H1 (cell line): Measurements from ENCODE around the gene GBE1. TPM values are rescaled to one million over a fixed set of nuclear protein-coding genes. Genes with fewer than 3 reads are reported as not detected.

Experiments used
- CTCF ChIA-PET: fragments of 300-600 bp; sonication (Branson Sonifier 250); formaldehyde crosslinking; loops from one replicate; lab custom pipeline; 2021; ENCODE audit not compliant: partially characterized antibody; lab: Charles Lee
- POLR2A ChIA-PET: fragments of 300-600 bp; sonication (Branson Sonifier 250); formaldehyde crosslinking; loops from one replicate; lab custom pipeline; 2021; ENCODE audit warnings: inconsistent platforms; ENCODE audit not compliant: partially characterized antibody; lab: Charles Lee
- DNase-seq, 2 experiments: peaks; one replicate each; pipeline versions ENCODE4 v3.0.0 to v3.0.0-alpha.2; 2010 to 2022; ENCODE audit warnings: low spot score in 2 of 2, low read depth in 1 of 2, mixed read lengths in 1 of 2
- FAIRE-seq: peaks from 2 replicates; lab custom pipeline; 2011; peaks lifted over from hg19 to GRCh38; lab: Jason Lieb, UNC
- H2AFZ ChIP-seq: 2 replicates; pipeline ENCODE4 v1.8.1; 2012; ENCODE audit warnings: low read length, inconsistent platforms
- H2AK5ac ChIP-seq: 2 replicates; pipeline ENCODE4 v1.6.1; 2013; ENCODE audit warnings: low read depth, low read length
- H2BK120ac ChIP-seq: replicated peaks from 2 replicates; pipeline ENCODE3; 2013; ENCODE audit warnings: low read depth, low read length, inconsistent platforms
- H2BK12ac ChIP-seq: 2 replicates; pipeline ENCODE4 v1.6.1; 2013; ENCODE audit warnings: low read depth, low read length
- H2BK15ac ChIP-seq: 2 replicates; pipeline ENCODE4 v1.6.1; 2013; ENCODE audit warnings: low read length
- H2BK20ac ChIP-seq: 2 replicates; pipeline ENCODE4 v1.6.1; 2013; ENCODE audit warnings: low read length
- H2BK5ac ChIP-seq: 2 replicates; pipeline ENCODE4 v1.6.1; 2013; ENCODE audit warnings: low read depth, low read length
- H3K14ac ChIP-seq: 2 replicates; pipeline ENCODE4 v1.6.1; 2013; ENCODE audit warnings: inconsistent platforms; ENCODE audit not compliant: insufficient read length
- H3K18ac ChIP-seq: 2 replicates; pipeline ENCODE4 v1.6.1; 2013; ENCODE audit warnings: low read length; ENCODE audit errors: extremely low read depth
- H3K23ac ChIP-seq: 2 replicates; pipeline ENCODE4 v1.6.1; 2013; ENCODE audit warnings: inconsistent platforms; ENCODE audit not compliant: insufficient read length
- H3K23me2 ChIP-seq: 2 replicates; pipeline ENCODE4 v1.6.1; 2013; ENCODE audit warnings: low read depth, low read length
- H3K27ac ChIP-seq: 2 replicates; pipeline ENCODE4 v1.6.1; 2011; ENCODE audit warnings: low read depth, low read length, inconsistent platforms
- H3K27me3 ChIP-seq, 4 experiments: replicated peaks in 1 of 4; 1 replicate in 1 of 4; 2 replicates in 3 of 4; pipeline versions ENCODE4 v1.6.1 to v1.8.1; 2011 to 2013; ENCODE audit warnings: low read length in 3 of 4, mild to moderate bottlenecking in 3 of 4, inconsistent platforms in 2 of 4, mixed read lengths in 2 of 4, moderate library complexity in 1 of 4; ENCODE audit not compliant: control insufficient read depth in 3 of 4, insufficient read depth in 3 of 4; ENCODE audit errors: extremely low read depth in 1 of 4
- H3K36me3 ChIP-seq, 4 experiments: 2 replicates each; pipeline versions ENCODE4 v1.6.1 to v1.8.1; 2011 to 2013; ENCODE audit warnings: mild to moderate bottlenecking in 4 of 4, low read length in 3 of 4, moderate library complexity in 2 of 4, control low read depth in 1 of 4, inconsistent platforms in 1 of 4; ENCODE audit not compliant: insufficient read depth in 4 of 4, control insufficient read depth in 2 of 4
- H3K4ac ChIP-seq: replicated peaks from 2 replicates; pipeline ENCODE3; 2013; ENCODE audit warnings: low read length, low read depth, mixed read lengths, inconsistent platforms; ENCODE audit not compliant: insufficient read length
- H3K4me1 ChIP-seq, 4 experiments: replicated peaks in 1 of 4; 1 replicate in 1 of 4; 2 replicates in 3 of 4; pipeline versions ENCODE4 v1.6.1 to v1.8.1; 2011 to 2013; ENCODE audit warnings: low read length in 3 of 4, inconsistent platforms in 2 of 4, mixed read lengths in 1 of 4; ENCODE audit not compliant: insufficient read depth in 4 of 4, control insufficient read depth in 3 of 4
- H3K4me2 ChIP-seq, 2 experiments: 2 replicates each; pipeline versions ENCODE4 v1.6.1 to v1.8.1; 2011 to 2013; ENCODE audit warnings: low read depth in 2 of 2, low read length in 2 of 2, control low read depth in 1 of 2, inconsistent platforms in 1 of 2, mild to moderate bottlenecking in 1 of 2; ENCODE audit not compliant: insufficient read depth in 1 of 2
- H3K4me3 ChIP-seq, 4 experiments: fragments of 200-600, 300-600 bp in 1 of 4; sonication (generic), shearing (Covaris generic), sonication (Bioruptor Twin) in 1 of 4; 2 replicates each; pipeline versions ENCODE4 v1.5.1 to v1.8.1; 2011 to 2016; ENCODE audit warnings: low read length in 4 of 4, low read depth in 3 of 4, control low read depth in 2 of 4, inconsistent platforms in 2 of 4, mild to moderate bottlenecking in 2 of 4, mixed read lengths in 1 of 4, moderate library complexity in 1 of 4; ENCODE audit not compliant: insufficient read depth in 2 of 4; ENCODE audit errors: extremely low read depth in 1 of 4
- H3K56ac ChIP-seq: replicated peaks from 2 replicates; pipeline ENCODE3; 2013; ENCODE audit warnings: low read depth, mild to moderate bottlenecking, mixed read lengths, low read length, inconsistent platforms; ENCODE audit not compliant: insufficient read length
- H3K79me1 ChIP-seq: 2 replicates; pipeline ENCODE4 v1.6.1; 2013; ENCODE audit warnings: low read depth, low read length, control low read depth
- H3K79me2 ChIP-seq, 2 experiments: 2 replicates each; pipeline versions ENCODE4 v1.6.1 to v1.8.1; 2012 to 2013; ENCODE audit warnings: low read length in 2 of 2, mild to moderate bottlenecking in 2 of 2, inconsistent platforms in 1 of 2; ENCODE audit not compliant: insufficient read depth in 2 of 2, control insufficient read depth in 1 of 2
- H3K9ac ChIP-seq, 4 experiments: replicated peaks in 1 of 4; 1 replicate in 1 of 4; 2 replicates in 3 of 4; pipeline versions ENCODE4 v1.6.1 to v1.8.1; 2011 to 2013; ENCODE audit warnings: low read depth in 3 of 4, low read length in 3 of 4, control low read depth in 2 of 4, mild to moderate bottlenecking in 2 of 4, moderate library complexity in 2 of 4, inconsistent platforms in 1 of 4; ENCODE audit errors: extremely low read depth in 1 of 4
- H3K9me3 ChIP-seq, 2 experiments: 2 replicates each; pipeline versions ENCODE4 v1.6.1 to v1.8.1; 2012 to 2013; ENCODE audit warnings: mild to moderate bottlenecking in 2 of 2, moderate library complexity in 2 of 2, control low read depth in 1 of 2, inconsistent platforms in 1 of 2, low read depth in 1 of 2, low read length in 1 of 2, mixed read lengths in 1 of 2; ENCODE audit not compliant: insufficient read depth in 2 of 2
- H4K20me1 ChIP-seq, 2 experiments: replicated peaks in 1 of 2; 2 replicates each; pipeline versions ENCODE3 to v1.8.1; 2011 to 2013; ENCODE audit warnings: inconsistent platforms in 2 of 2, low read length in 2 of 2, mild to moderate bottlenecking in 1 of 2; ENCODE audit not compliant: insufficient read depth in 2 of 2, control insufficient read depth in 1 of 2
- H4K5ac ChIP-seq: 2 replicates; pipeline ENCODE4 v1.6.1; 2013; ENCODE audit warnings: low read length, low read depth, mixed read lengths, inconsistent platforms; ENCODE audit not compliant: insufficient read length
- H4K8ac ChIP-seq: 2 replicates; pipeline ENCODE4 v1.8.0; 2013; ENCODE audit warnings: mild to moderate bottlenecking, moderate library complexity, low read length, inconsistent platforms; ENCODE audit not compliant: insufficient read depth; ENCODE audit errors: extremely low read depth
- H4K91ac ChIP-seq: replicated peaks from 2 replicates; pipeline ENCODE3; 2013; ENCODE audit warnings: low read length, mixed read lengths, inconsistent platforms; ENCODE audit not compliant: insufficient read length
- CHD2 ChIP-seq: IDR thresholded peaks from 2 replicates; pipeline ENCODE4 v1.6.1; 2012; ENCODE audit warnings: low read length, improper control_type of control experiment
- FOSL1 ChIP-seq: IDR thresholded peaks from 2 replicates; pipeline ENCODE4 v1.6.1; 2011; ENCODE audit warnings: mild to moderate bottlenecking, low read depth, low read length, moderate library complexity; ENCODE audit not compliant: insufficient read depth
- JUND ChIP-seq: IDR thresholded peaks from 2 replicates; pipeline ENCODE4 v1.6.1; 2011; ENCODE audit warnings: mild to moderate bottlenecking, improper control_type of control experiment, low read length
- WGBS, 2 experiments: shearing (Covaris generic) in 1 of 2; methylation state at CpG; one replicate each; pipeline versions ENCODE4 v1.1.6 to v1.1.7; 2013 to 2015; ENCODE audit warnings: low lambda C conversion rate in 2 of 2, mixed read lengths in 2 of 2, inconsistent platforms in 1 of 2, low coverage in 1 of 2, missing lambda C conversion rate in 1 of 2; ENCODE audit not compliant: insufficient replicate concordance in 2 of 2, insufficient coverage in 1 of 2, insufficient read length in 1 of 2; ENCODE audit errors: extremely low coverage in 1 of 2, missing lambda C conversion rate in 1 of 2; 5-methylcytosine and 5-hydroxymethylcytosine counted together
- polyA plus RNA-seq, 7 experiments: library from polyadenylated mRNA; depleted of rRNA in 3 of 7; stranded (reverse) in 5 of 7; unstranded in 2 of 7; fragments of >200 nt in 5 of 7; fragments of 200-250 nt in 2 of 7; gene quantifications; 1 replicate in 5 of 7; 2 replicates in 1 of 7; 4 replicates in 1 of 7; pipeline versions ENCODE4 v1.2.1 to v1.2.3, GENCODE V29; 2011 to 2013; ENCODE audit warnings: missing spikeins in 2 of 7, mixed read lengths in 2 of 7
- total RNA-seq: library from RNA; stranded (reverse); fragmentation: NEBNext Ultra II Directional; extraction: Animal tissue kit (Norgen Biotek cat#: 25700); gene quantifications from 2 replicates; pipeline ENCODE4 v1.2.1, GENCODE V29; 2021

Gene GBE1
- total and polyA plus RNA-seq, 2 of the 8 experiments (the other 6 are each of a cell fraction or from before 2014, with no cell fraction given): 3.3 to 7.3 TPM

DNA sequence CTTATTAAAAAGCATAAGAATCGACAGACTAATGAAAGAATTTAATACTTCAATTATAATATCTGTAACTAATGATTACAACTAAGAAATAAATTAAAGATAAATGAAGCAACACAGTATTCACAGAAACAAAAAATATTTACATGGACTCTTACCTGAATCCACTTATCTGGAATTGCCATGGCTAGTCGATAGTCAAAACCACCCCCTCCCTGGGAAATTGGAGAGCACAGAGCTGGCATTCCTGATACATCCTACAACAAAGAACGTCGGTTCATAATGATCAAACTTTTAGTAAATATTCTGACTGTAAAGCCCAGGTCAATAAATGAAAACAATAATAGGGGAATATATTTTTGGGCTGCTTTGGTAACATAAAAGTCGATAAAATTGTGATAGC is 175.5 kb downstream of the GBE1 start:
- Histone ChIP-seq H2BK20ac (no peak overlapping the region), H2AK5ac (no peak overlapping the region), H2BK12ac (no peak overlapping the region), H3K56ac (no peak overlapping the region), H3K9me3 (no peaks in the 10 kb centered on the region), H3K4me1 (no peaks in the 10 kb centered on the region), H4K91ac (no peak overlapping the region), H3K79me1 (no peaks in the 10 kb centered on the region), H2AFZ (no peak overlapping the region), H3K27me3 (no peaks in the 10 kb centered on the region), H3K23me2 (no peaks in the 10 kb centered on the region), H3K14ac (no peak overlapping the region), H4K20me1 (no peaks in the 10 kb centered on the region), H4K8ac (no peak overlapping the region), H3K4me2 (no peak overlapping the region), H3K4ac (no peak overlapping the region), H3K79me2 (no peaks in the 10 kb centered on the region), H4K5ac (no peak overlapping the region), H3K18ac (no peak overlapping the region), H3K23ac (no peak overlapping the region), H2BK120ac (no peak overlapping the region), H3K4me3 (no peak overlapping the region), H3K9ac (no peak overlapping the region), H2BK5ac (no peak overlapping the region), H3K36me3 (no peaks in the 10 kb centered on the region), H2BK15ac (no peak overlapping the region), H3K27ac (no peak overlapping the region)
- WGBS, 2 experiments: 88% methylated on average over 5 of the region's 5 CpGs; no CpG with 5 or more reads in 1 of the 2 experiments
- FAIRE-seq: no peak
- CTCF ChIA-PET: interaction anchor here (1.1 to 1.3 kb wide), 3 partner anchors 9 to 59 kb away, joined by 3 to 5 read pairs (median 5); no protein-coding TSS in a partner anchor
- no peak for TF ChIP-seq FOSL1
- TF ChIP-seq CHD2: no peak
- no peak for TF ChIP-seq JUND
- no peak for DNase-seq
- POLR2A ChIA-PET: no interaction called here
